ENCODE data around the gene WDR27. TPM values are rescaled to one million over a fixed set of nuclear protein-coding genes. Genes with fewer than 3 reads are reported as not detected.
A peak's percentile ranks its signal among the peaks of the same experiment; 100 is the strongest.

Gene WDR27
- total and polyA plus RNA-seq, 4 donors: 6.9 to 68.1 (median 31.4) TPM

GRCh38 chr6:169490830-169491229 lies 211.0 kb downstream of the WDR27 start:
- H3K27me3 ChIP-seq (ENCODE audit: control insufficient read depth in 3 of 3, insufficient read depth in 3 of 3, low read length in 2 of 3): no peaks in the 10 kb centered on the region
- TF ChIP-seq CTCF (IDR thresholded peaks at IDR 0.05; ENCODE audit: control extremely low read depth, extremely low read depth): no peak
- no peaks in the 10 kb centered on the region for H3K36me3 ChIP-seq (ENCODE audit: control insufficient read depth in 4 of 4, insufficient read depth in 4 of 4, low read length in 4 of 4)
- ATAC-seq (ENCODE audit: insufficient read depth, low FRiP score) (no peak), DNase-seq (no peak)
- no peak overlapping the region for H3K4me3 ChIP-seq
- 73 to 78% methylated on average over 5 of the region's 5 CpGs for WGBS, 2 donors
- H3K27ac ChIP-seq (ENCODE audit: low read depth in 1 of 2, low read length in 1 of 2): no peak overlapping the region
- peaks cover 0 to 2% (median 0%) of the 10 kb centered on the region in 4 donors for H3K9me3 ChIP-seq (ENCODE audit: control insufficient read depth in 4 of 4, insufficient read depth in 3 of 4, low read length in 3 of 4)
- no peak overlapping the region for H3K9ac ChIP-seq (ENCODE audit: insufficient read depth in 1 of 2, low read length in 2 of 2)
- H3K4me1 ChIP-seq (ENCODE audit: control insufficient read depth in 5 of 5, insufficient read depth in 5 of 5, low read length in 5 of 5): peaks cover 0 to 13% (median 0%) of the 10 kb centered on the region in 5 donors

GRCh38 chr6:169490246-169490641 lies 211.6 kb downstream of the WDR27 start:
- peak in 1 of 3 donors; percentile 34 for DNase-seq
- Histone ChIP-seq H3K36me3 (ENCODE audit: control insufficient read depth in 4 of 4, insufficient read depth in 4 of 4, low read length in 4 of 4) (no peaks in the 10 kb centered on the region), H3K9me3 (ENCODE audit: control insufficient read depth in 4 of 4, insufficient read depth in 3 of 4, low read length in 3 of 4) (peaks cover 0 to 2% (median 0%) of the 10 kb centered on the region in 4 donors), H3K27ac (ENCODE audit: low read depth in 1 of 2, low read length in 1 of 2) (no peak overlapping the region), H3K9ac (ENCODE audit: insufficient read depth in 1 of 2, low read length in 2 of 2) (no peak overlapping the region), H3K4me3 (no peak overlapping the region), H3K27me3 (ENCODE audit: control insufficient read depth in 3 of 3, insufficient read depth in 3 of 3, low read length in 2 of 3) (no peaks in the 10 kb centered on the region), H3K4me1 (ENCODE audit: control insufficient read depth in 5 of 5, insufficient read depth in 5 of 5, low read length in 5 of 5) (peaks cover 0 to 13% (median 0%) of the 10 kb centered on the region in 5 donors)
- 82 to 85% methylated on average over 6 of the region's 6 CpGs for WGBS, 2 donors
- ATAC-seq (ENCODE audit: insufficient read depth, low FRiP score): no peak
- TF ChIP-seq CTCF (IDR thresholded peaks at IDR 0.05; ENCODE audit: control extremely low read depth, extremely low read depth): no peak

GRCh38 chr6:169489563-169490245 lies 212.1 kb downstream of the WDR27 start:
- Histone ChIP-seq H3K9ac (ENCODE audit: insufficient read depth in 1 of 2, low read length in 2 of 2) (no peak overlapping the region), H3K4me3 (no peak overlapping the region), H3K27ac (ENCODE audit: low read depth in 1 of 2, low read length in 1 of 2) (no peak overlapping the region), H3K4me1 (ENCODE audit: control insufficient read depth in 5 of 5, insufficient read depth in 5 of 5, low read length in 5 of 5) (peaks cover 0 to 13% (median 0%) of the 10 kb centered on the region in 5 donors), H3K36me3 (ENCODE audit: control insufficient read depth in 4 of 4, insufficient read depth in 4 of 4, low read length in 4 of 4) (no peaks in the 10 kb centered on the region), H3K9me3 (ENCODE audit: control insufficient read depth in 4 of 4, insufficient read depth in 3 of 4, low read length in 3 of 4) (peaks cover 0 to 2% (median 0%) of the 10 kb centered on the region in 4 donors), H3K27me3 (ENCODE audit: control insufficient read depth in 3 of 3, insufficient read depth in 3 of 3, low read length in 2 of 3) (no peaks in the 10 kb centered on the region)
- WGBS, 2 donors: 86 to 89% methylated on average over 8 of the region's 8 CpGs
- DNase-seq (no peak), ATAC-seq (ENCODE audit: insufficient read depth, low FRiP score) (no peak)
- TF ChIP-seq CTCF (IDR thresholded peaks at IDR 0.05; ENCODE audit: control extremely low read depth, extremely low read depth): no peak
